Dendritic cell treated with granulocyte-macrophage colony-stimulating factor and Interleukin-4, amounts not matched to agents 40 ng/mL and 50 ng/mL, for 4 days (primary cell): Measurements from ENCODE around the gene MKS1.

Experiments used
- H3K27ac Mint-ChIP-seq: one replicate; pipeline ENCODE4 v1.8.0; 2022; ENCODE audit warnings: mild to moderate bottlenecking, mixed read lengths
- H3K27me3 Mint-ChIP-seq: one replicate; pipeline ENCODE4 v1.8.0; 2022; ENCODE audit warnings: mild to moderate bottlenecking, mixed read lengths
- H3K36me3 Mint-ChIP-seq: one replicate; pipeline ENCODE4 v1.8.0; 2022; ENCODE audit warnings: low read depth, mixed read lengths
- H3K4me1 Mint-ChIP-seq: one replicate; pipeline ENCODE4 v1.8.0; 2022; ENCODE audit warnings: low read depth, mixed read lengths
- H3K4me3 Mint-ChIP-seq: one replicate; pipeline ENCODE4 v1.8.0; 2022; ENCODE audit warnings: mild to moderate bottlenecking, moderate library complexity, mixed read lengths
- H3K9me3 Mint-ChIP-seq: one replicate; pipeline ENCODE4 v1.8.0; 2022; ENCODE audit warnings: mixed read lengths
- intact Hi-C: fragments of 100-400 bp; cut with micrococcal nuclease; formaldehyde crosslinking; loops from one replicate; pipeline ENCODE4 v1.15.0; 2022

The MKS1 gene

GRCh38 chr17:58219007-58219788 lies at the start of gene MKS1:
TSS of gene MKS1 (minus strand) at chr17:58219255. CDS start at chr17:58219230, 25 bp downstream.
- Mint-ChIP-seq H3K27me3 (no peaks in the 10 kb centered on the region), H3K27ac (peak within 1 kb of the TSS; percentile 94), H3K4me1 (peaks cover 18% of the 10 kb centered on the region), H3K4me3 (peak within 1 kb of the TSS; percentile 90), H3K36me3 (peaks cover 24% of the 10 kb centered on the region), H3K9me3 (no peaks in the 10 kb centered on the region)
- intact Hi-C loops, result loop anchor here (1.0 kb wide), 1 partner anchor 30 kb away; no protein-coding TSS in a partner anchor

GRCh38 chr17:58268326-58268725 lies 49.3 kb upstream of the MKS1 start:
- H3K36me3 Mint-ChIP-seq, result no peaks in the 10 kb centered on the region
- no peak overlapping the region for H3K4me3 Mint-ChIP-seq
- H3K4me1 Mint-ChIP-seq, result peaks cover 68% of the 10 kb centered on the region
- peak overlapping the region; percentile 14 for H3K27ac Mint-ChIP-seq
- H3K27me3 Mint-ChIP-seq, result peaks cover 21% of the 10 kb centered on the region
- intact Hi-C loops, result loop anchor here (5.0 kb wide), 1 partner anchor 36 kb away; no protein-coding TSS in a partner anchor
- no peaks in the 10 kb centered on the region for H3K9me3 Mint-ChIP-seq

- Mint-ChIP-seq H3K4me3 (no peak overlapping the region), H3K27ac (peak overlapping the region; percentile 14), H3K4me1 (peaks cover 61% of the 10 kb centered on the region), H3K36me3 (no peaks in the 10 kb centered on the region), H3K27me3 (peaks cover 28% of the 10 kb centered on the region), H3K9me3 (no peaks in the 10 kb centered on the region)
- intact Hi-C loops, result loop anchor here (5.0 kb wide), 1 partner anchor 35 kb away; no protein-coding TSS in a partner anchor
Measured at GRCh38 chr17:58267347-58268324, 48.6 kb upstream of the MKS1 start.

- Mint-ChIP-seq H3K9me3 (no peaks in the 10 kb centered on the region), H3K27ac (no peak overlapping the region), H3K27me3 (peaks cover 39% of the 10 kb centered on the region), H3K36me3 (no peaks in the 10 kb centered on the region), H3K4me1 (peaks cover 47% of the 10 kb centered on the region), H3K4me3 (no peak overlapping the region)
- intact Hi-C loops, result loop anchor here (5.0 kb wide), 1 partner anchor 34 kb away; no protein-coding TSS in a partner anchor
Measured at GRCh38 chr17:58265902-58266875, 47.1 kb upstream of the MKS1 start.

- H3K27me3 Mint-ChIP-seq, result peaks cover 49% of the 10 kb centered on the region
- H3K27ac Mint-ChIP-seq, result no peak overlapping the region
- H3K4me3 Mint-ChIP-seq, result no peak overlapping the region
- peaks cover 38% of the 10 kb centered on the region for H3K4me1 Mint-ChIP-seq
- no peaks in the 10 kb centered on the region for H3K36me3 Mint-ChIP-seq
- no peaks in the 10 kb centered on the region for H3K9me3 Mint-ChIP-seq
- intact Hi-C loops, result loop anchor here (5.0 kb wide), 1 partner anchor 33 kb away; no protein-coding TSS in a partner anchor
Measured at GRCh38 chr17:58265271-58265670, 46.2 kb upstream of the MKS1 start.

- Mint-ChIP-seq H3K27me3 (peaks cover 56% of the 10 kb centered on the region), H3K4me3 (no peak overlapping the region), H3K4me1 (peaks cover 31% of the 10 kb centered on the region), H3K9me3 (no peaks in the 10 kb centered on the region), H3K27ac (no peak overlapping the region), H3K36me3 (no peaks in the 10 kb centered on the region)
- intact Hi-C loops, result loop anchor here (5.0 kb wide), 1 partner anchor 32 kb away; no protein-coding TSS in a partner anchor
Measured at GRCh38 chr17:58264407-58265103, 45.5 kb upstream of the MKS1 start.

- H3K36me3 Mint-ChIP-seq, result no peaks in the 10 kb centered on the region
Measured at GRCh38 chr17:58263773-58264172, 44.7 kb upstream of the MKS1 start.

GRCh38 chr17:58262149-58262548 lies 43.1 kb upstream of the MKS1 start:
- H3K36me3 Mint-ChIP-seq, result no peaks in the 10 kb centered on the region
- no peak overlapping the region for H3K27ac Mint-ChIP-seq
- H3K4me1 Mint-ChIP-seq, result peaks cover 7% of the 10 kb centered on the region
- H3K4me3 Mint-ChIP-seq, result no peak overlapping the region
- intact Hi-C loops, result no loop called here
- peaks cover 77% of the 10 kb centered on the region for H3K27me3 Mint-ChIP-seq
- H3K9me3 Mint-ChIP-seq, result no peaks in the 10 kb centered on the region

More at GRCh38 chr17:58263773-58264172, 44.7 kb upstream of the MKS1 start:
- no peak overlapping the region for H3K4me3 Mint-ChIP-seq
- peaks cover 23% of the 10 kb centered on the region for H3K4me1 Mint-ChIP-seq
- H3K9me3 Mint-ChIP-seq, result no peaks in the 10 kb centered on the region
- intact Hi-C loops, result no loop called here
- H3K27ac Mint-ChIP-seq, result no peak overlapping the region
- peaks cover 62% of the 10 kb centered on the region for H3K27me3 Mint-ChIP-seq

- Mint-ChIP-seq H3K36me3 (no peaks in the 10 kb centered on the region), H3K4me1 (peaks cover 11% of the 10 kb centered on the region), H3K27me3 (peaks cover 75% of the 10 kb centered on the region), H3K9me3 (no peaks in the 10 kb centered on the region), H3K27ac (no peak overlapping the region), H3K4me3 (no peak overlapping the region)
- intact Hi-C loops, result no loop called here
Measured at GRCh38 chr17:58254803-58255202, 35.7 kb upstream of the MKS1 start.

GRCh38 chr17:58253082-58253481 lies 34.0 kb upstream of the MKS1 start:
- Mint-ChIP-seq H3K36me3 (no peaks in the 10 kb centered on the region), H3K4me3 (no peak overlapping the region), H3K4me1 (peaks cover 27% of the 10 kb centered on the region), H3K9me3 (no peaks in the 10 kb centered on the region), H3K27ac (no peak overlapping the region), H3K27me3 (peaks cover 76% of the 10 kb centered on the region)
- intact Hi-C loops, result no loop called here

- H3K27me3 Mint-ChIP-seq, result peaks cover 70% of the 10 kb centered on the region
- no peak overlapping the region for H3K4me3 Mint-ChIP-seq
- no peaks in the 10 kb centered on the region for H3K36me3 Mint-ChIP-seq
- H3K4me1 Mint-ChIP-seq, result peaks cover 35% of the 10 kb centered on the region
- no peaks in the 10 kb centered on the region for H3K9me3 Mint-ChIP-seq
- H3K27ac Mint-ChIP-seq, result no peak overlapping the region
- intact Hi-C loops, result no loop called here
Measured at GRCh38 chr17:58252141-58252540, 33.1 kb upstream of the MKS1 start.

GRCh38 chr17:58250344-58251011 lies 31.4 kb upstream of the MKS1 start:
- intact Hi-C loops, result no loop called here
- no peaks in the 10 kb centered on the region for H3K36me3 Mint-ChIP-seq
- H3K4me3 Mint-ChIP-seq, result no peak overlapping the region

More at GRCh38 chr17:58250344-58251011, 31.4 kb upstream of the MKS1 start:
- Mint-ChIP-seq H3K9me3 (no peaks in the 10 kb centered on the region), H3K4me1 (peaks cover 35% of the 10 kb centered on the region), H3K27me3 (peaks cover 74% of the 10 kb centered on the region), H3K27ac (no peak overlapping the region)
